CD4-positive, alpha-beta memory T cell (primary cell): ENCODE results near the gene FCGBP. TPM values are rescaled to one million over a fixed set of nuclear protein-coding genes. Genes with fewer than 3 reads are reported as not detected.
"Not testable (repeated sequence)": the region's sequence is repeated elsewhere in the genome, so short reads cannot be mapped to it uniquely, and the experiment has no call there.

ENCODE experiments used
- CTCF ChIA-PET: fragments of 350-600 bp; sonication (Branson Sonifier 250); formaldehyde crosslinking; loops from one replicate; lab custom pipeline; 2021; ENCODE audit warnings: inconsistent platforms; ENCODE audit not compliant: partially characterized antibody; lab: Charles Lee
- POLR2A ChIA-PET: fragments of 350-600 bp; sonication (Branson Sonifier 250); formaldehyde crosslinking; loops from one replicate; lab custom pipeline; 2021; ENCODE audit not compliant: partially characterized antibody; lab: Charles Lee
- DNase-seq, 5 donors: peaks; one replicate each; pipeline versions ENCODE4 v3.0.0 to v3.0.0-alpha.2; 2020 to 2022; ENCODE audit warnings: mixed read lengths in 1 of 5
- H3K27ac ChIP-seq: one replicate; pipeline ENCODE4 v1.7.0; 2013; ENCODE audit warnings: low read depth, low read length
- H3K27me3 ChIP-seq: 2 replicates; pipeline ENCODE4 v1.7.0; 2013; ENCODE audit warnings: mild to moderate bottlenecking, low read length, moderate library complexity; ENCODE audit not compliant: insufficient read depth
- H3K36me3 ChIP-seq: 2 replicates; pipeline ENCODE4 v1.7.0; 2013; ENCODE audit warnings: mild to moderate bottlenecking, low read length, moderate library complexity; ENCODE audit not compliant: insufficient read depth
- H3K4me1 ChIP-seq: 2 replicates; pipeline ENCODE4 v1.7.0; 2013; ENCODE audit warnings: mild to moderate bottlenecking, low read length, moderate library complexity; ENCODE audit not compliant: insufficient read depth
- H3K4me3 ChIP-seq, 2 donors: one replicate each; pipeline ENCODE4 v1.7.0; 2013; ENCODE audit warnings: low read length in 2 of 2, mild to moderate bottlenecking in 1 of 2
- H3K9me3 ChIP-seq, 2 donors: one replicate each; pipeline ENCODE4 v1.7.0; 2013; ENCODE audit warnings: low read length in 2 of 2, control low read depth in 1 of 2; ENCODE audit not compliant: control insufficient read depth in 1 of 2
- H3K27ac Mint-ChIP-seq, 7 donors: one replicate each; pipeline ENCODE4 v1.8.0; 2020 to 2021; ENCODE audit warnings: mixed read lengths in 7 of 7, mild to moderate bottlenecking in 6 of 7, inconsistent platforms in 3 of 7, moderate library complexity in 3 of 7
- H3K27me3 Mint-ChIP-seq, 2 donors: one replicate each; pipeline ENCODE4 v1.8.0; 2020 to 2021; ENCODE audit warnings: mixed read lengths in 2 of 2
- H3K36me3 Mint-ChIP-seq, 2 donors: one replicate each; pipeline ENCODE4 v1.8.0; 2020 to 2021; ENCODE audit warnings: mixed read lengths in 2 of 2, inconsistent platforms in 1 of 2, mild to moderate bottlenecking in 1 of 2
- H3K4me1 Mint-ChIP-seq, 4 donors: one replicate each; pipeline ENCODE4 v1.8.0; 2020 to 2021; ENCODE audit warnings: mixed read lengths in 4 of 4, mild to moderate bottlenecking in 1 of 4
- H3K4me3 Mint-ChIP-seq, 8 donors: one replicate each; pipeline ENCODE4 v1.8.0; 2020 to 2021; ENCODE audit warnings: mixed read lengths in 8 of 8, mild to moderate bottlenecking in 7 of 8, moderate library complexity in 6 of 8, inconsistent platforms in 3 of 8
- H3K9me3 Mint-ChIP-seq, 8 donors: one replicate each; pipeline ENCODE4 v1.8.0; 2020 to 2021; ENCODE audit warnings: mixed read lengths in 8 of 8, mild to moderate bottlenecking in 5 of 8, inconsistent platforms in 3 of 8, moderate library complexity in 1 of 8
- intact Hi-C: fragments of 100-400 bp; cut with micrococcal nuclease; formaldehyde crosslinking; loops from one replicate; pipeline ENCODE4 v1.15.1; 2023
- polyA plus RNA-seq, 2 donors: library from polyadenylated mRNA; unstranded; fragments of 300-500 nt; fragmentation: Illumina TruSeq; gene quantifications; one replicate each; pipeline ENCODE4 v1.2.3, GENCODE V29; 2021
- total RNA-seq, 2 experiments: library from RNA; stranded (reverse); gene quantifications; one replicate each; pipeline ENCODE4 v1.2.3, GENCODE V29; 2021

Gene FCGBP
- total and polyA plus RNA-seq, 4 experiments from 2014 or later, result 0.10 to 79.4 (median 37.5) TPM

DNA sequence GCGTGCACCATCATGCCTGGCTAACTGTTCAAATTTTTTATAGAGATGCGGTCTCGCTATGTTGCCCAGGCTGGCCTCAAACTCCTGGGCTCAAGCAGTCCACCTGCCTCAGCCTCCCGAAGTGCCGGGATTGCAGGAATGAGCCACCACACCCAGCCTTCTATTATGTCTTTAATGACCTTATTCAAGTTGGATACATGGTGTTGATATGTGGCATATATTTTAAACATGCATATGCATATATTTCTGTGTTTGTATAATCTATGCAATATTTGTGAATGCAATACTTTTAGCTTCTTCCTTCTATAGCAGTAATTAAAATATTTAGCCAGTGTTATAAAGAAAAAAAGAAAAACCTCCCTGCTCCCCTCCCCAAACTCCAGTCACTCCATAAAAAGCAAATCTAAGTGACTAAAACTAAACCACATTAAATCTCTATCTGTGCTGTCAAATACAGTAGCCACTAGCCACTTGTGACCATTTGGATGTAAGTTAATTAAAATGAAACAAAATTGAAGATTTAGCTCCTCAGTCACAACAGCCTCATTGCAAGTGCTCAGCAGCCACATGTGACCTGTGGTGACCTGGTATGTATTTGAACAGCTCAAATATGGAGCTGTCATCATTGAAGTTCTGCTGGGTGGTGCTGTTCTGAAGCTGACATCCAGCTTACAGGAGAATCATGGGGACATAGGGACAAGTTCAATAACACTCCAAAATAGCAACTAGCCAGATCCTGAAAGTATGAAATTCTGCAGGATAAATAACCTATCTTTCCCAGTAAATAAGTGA lies 27.4 kb downstream of the FCGBP start:
- H3K27me3 Mint-ChIP-seq, result no peaks in the 10 kb centered on the region

DNA sequence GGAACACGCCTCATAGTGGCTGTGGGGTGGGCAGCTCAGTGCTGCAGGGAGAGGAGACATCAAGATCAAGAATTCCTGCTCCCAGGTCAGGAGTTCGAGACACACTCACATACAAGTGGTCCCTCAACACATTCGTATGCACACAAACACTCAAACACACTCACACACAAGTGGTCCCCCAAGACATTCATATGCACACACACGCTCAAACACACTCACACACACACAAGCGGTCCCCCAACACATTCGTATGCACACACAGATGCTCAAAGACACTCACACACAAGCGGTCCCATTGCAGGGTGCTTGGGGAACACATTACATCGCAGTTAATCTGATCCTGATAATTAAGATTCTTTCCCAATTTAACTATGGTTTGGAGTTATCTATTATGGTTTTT lies 28.2 kb downstream of the FCGBP start:
- Mint-ChIP-seq H3K4me3 (no peak overlapping the region), H3K4me1 (peaks cover 8 to 14% (median 10%) of the 10 kb centered on the region in 4 donors), H3K36me3 (peaks cover 0 to 4% of the 10 kb centered on the region in 2 donors), H3K9me3 (no peaks in the 10 kb centered on the region), H3K27me3 (no peaks in the 10 kb centered on the region), H3K27ac (peak overlapping the region in 3 of 7 donors; percentile 15 to 27 (median 26))
- intact Hi-C loops, result loop anchor here (5.0 kb wide), 1 partner anchor 36 kb away; no protein-coding TSS in a partner anchor
- no peak for DNase-seq
- Histone ChIP-seq H3K4me3 (no peak overlapping the region), H3K4me1 (no peaks in the 10 kb centered on the region), H3K9me3 (no peaks in the 10 kb centered on the region), H3K36me3 (no peaks in the 10 kb centered on the region), H3K27me3 (no peaks in the 10 kb centered on the region), H3K27ac (no peak overlapping the region)
- ChIA-PET POLR2A (no interaction called here), CTCF (interaction anchor here (1.9 kb wide), 1 partner anchor 64 kb away, joined by 28 read pairs; the partner anchor contains the start of gene PSMC4)

More for the DNA sequence above, 27.4 kb downstream of the FCGBP start:
- DNase-seq, result no peak
- no peaks in the 10 kb centered on the region for H3K9me3 Mint-ChIP-seq
- H3K27ac ChIP-seq, result no peak overlapping the region
- H3K4me1 Mint-ChIP-seq, result peaks cover 8 to 14% (median 11%) of the 10 kb centered on the region in 4 donors
- H3K9me3 ChIP-seq, result no peaks in the 10 kb centered on the region
- H3K36me3 ChIP-seq, result no peaks in the 10 kb centered on the region
- CTCF ChIA-PET, result interaction anchor here (1.9 kb wide), 1 partner anchor 63 kb away, joined by 28 read pairs; the partner anchor contains the start of gene PSMC4
- POLR2A ChIA-PET, result interaction anchor here (0.8 to 1.7 kb wide), 2 partner anchors 47 to 64 kb away, joined by 3 to 5 read pairs; partner anchors contain the start of gene PSMC4
- H3K4me1 ChIP-seq, result no peaks in the 10 kb centered on the region
- peak overlapping the region in 4 of 7 donors; percentile 9 to 56 (median 38) for H3K27ac Mint-ChIP-seq
- peaks cover 0 to 4% of the 10 kb centered on the region in 2 donors for H3K36me3 Mint-ChIP-seq
- no peak overlapping the region for H3K4me3 Mint-ChIP-seq
- no peak overlapping the region for H3K4me3 ChIP-seq
- intact Hi-C loops, result loop anchor here (5.0 kb wide), 1 partner anchor 35 kb away; no protein-coding TSS in a partner anchor
- no peaks in the 10 kb centered on the region for H3K27me3 ChIP-seq

- H3K9me3 ChIP-seq, intact Hi-C loops, H3K27ac ChIP-seq, H3K4me3 Mint-ChIP-seq, DNase-seq, H3K4me3 ChIP-seq, H3K36me3 Mint-ChIP-seq, POLR2A ChIA-PET, H3K4me1 ChIP-seq, CTCF ChIA-PET, H3K27me3 Mint-ChIP-seq, H3K27ac Mint-ChIP-seq, H3K36me3 ChIP-seq, H3K27me3 ChIP-seq, H3K9me3 Mint-ChIP-seq: not testable (repeated sequence)
- H3K4me1 Mint-ChIP-seq, result peaks cover 7 to 14% (median 9%) of the 10 kb centered on the region in 4 donors
Measured at GRCh38 chr19:39903486-39904091, 30.8 kb downstream of the FCGBP start.

- H3K36me3 ChIP-seq, H3K27me3 Mint-ChIP-seq, H3K36me3 Mint-ChIP-seq, H3K9me3 ChIP-seq, H3K27ac ChIP-seq, H3K27me3 ChIP-seq, H3K9me3 Mint-ChIP-seq, POLR2A ChIA-PET, CTCF ChIA-PET, DNase-seq, H3K27ac Mint-ChIP-seq, intact Hi-C loops, H3K4me3 Mint-ChIP-seq, H3K4me1 ChIP-seq, H3K4me3 ChIP-seq: not testable (repeated sequence)
- H3K4me1 Mint-ChIP-seq, result peaks cover 4 to 12% (median 7%) of the 10 kb centered on the region in 4 donors
Measured at GRCh38 chr19:39902326-39902725, 32.1 kb downstream of the FCGBP start.

- intact Hi-C loops, H3K36me3 ChIP-seq, H3K4me1 ChIP-seq, DNase-seq, H3K27me3 Mint-ChIP-seq, H3K4me3 Mint-ChIP-seq, CTCF ChIA-PET, H3K4me3 ChIP-seq, H3K9me3 ChIP-seq, H3K9me3 Mint-ChIP-seq, H3K36me3 Mint-ChIP-seq, POLR2A ChIA-PET, H3K27ac ChIP-seq, H3K4me1 Mint-ChIP-seq, H3K27me3 ChIP-seq, H3K27ac Mint-ChIP-seq: not testable (repeated sequence)
Measured at GRCh38 chr19:39901681-39902080, 32.8 kb downstream of the FCGBP start.

DNA sequence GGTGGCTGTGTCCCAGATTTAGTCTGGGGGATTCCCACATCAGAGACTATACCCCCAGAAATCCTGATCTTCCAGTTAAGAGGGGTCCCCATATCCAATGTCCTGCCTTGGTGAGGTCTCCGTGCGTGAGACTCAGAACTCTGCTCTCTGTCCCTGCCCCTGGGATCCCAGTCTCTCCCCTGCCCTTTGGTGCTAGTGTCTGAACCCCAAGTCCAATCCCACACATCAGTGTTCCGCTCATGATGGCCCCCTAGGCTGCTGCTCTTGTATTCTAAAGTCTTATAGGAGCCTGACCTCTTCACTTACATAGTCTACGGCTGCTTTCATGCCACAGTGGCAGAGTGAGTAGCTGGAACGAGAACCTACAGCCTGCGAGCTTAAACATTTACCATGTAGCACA lies 35.6 kb downstream of the FCGBP start:
- H3K27me3 ChIP-seq, H3K4me3 Mint-ChIP-seq, H3K4me1 Mint-ChIP-seq, H3K9me3 Mint-ChIP-seq, H3K36me3 Mint-ChIP-seq, H3K36me3 ChIP-seq, DNase-seq, intact Hi-C loops, H3K9me3 ChIP-seq, POLR2A ChIA-PET, H3K27ac ChIP-seq, H3K4me1 ChIP-seq, H3K27me3 Mint-ChIP-seq, H3K4me3 ChIP-seq: not testable (repeated sequence)
- CTCF ChIA-PET, result interaction anchor here (0.7 kb wide), 1 partner anchor 72 kb away, joined by 5 read pairs; the partner anchor contains the start of gene PSMC4
- peak overlapping the region in 1 of 7 donors; percentile 79 for H3K27ac Mint-ChIP-seq

DNA sequence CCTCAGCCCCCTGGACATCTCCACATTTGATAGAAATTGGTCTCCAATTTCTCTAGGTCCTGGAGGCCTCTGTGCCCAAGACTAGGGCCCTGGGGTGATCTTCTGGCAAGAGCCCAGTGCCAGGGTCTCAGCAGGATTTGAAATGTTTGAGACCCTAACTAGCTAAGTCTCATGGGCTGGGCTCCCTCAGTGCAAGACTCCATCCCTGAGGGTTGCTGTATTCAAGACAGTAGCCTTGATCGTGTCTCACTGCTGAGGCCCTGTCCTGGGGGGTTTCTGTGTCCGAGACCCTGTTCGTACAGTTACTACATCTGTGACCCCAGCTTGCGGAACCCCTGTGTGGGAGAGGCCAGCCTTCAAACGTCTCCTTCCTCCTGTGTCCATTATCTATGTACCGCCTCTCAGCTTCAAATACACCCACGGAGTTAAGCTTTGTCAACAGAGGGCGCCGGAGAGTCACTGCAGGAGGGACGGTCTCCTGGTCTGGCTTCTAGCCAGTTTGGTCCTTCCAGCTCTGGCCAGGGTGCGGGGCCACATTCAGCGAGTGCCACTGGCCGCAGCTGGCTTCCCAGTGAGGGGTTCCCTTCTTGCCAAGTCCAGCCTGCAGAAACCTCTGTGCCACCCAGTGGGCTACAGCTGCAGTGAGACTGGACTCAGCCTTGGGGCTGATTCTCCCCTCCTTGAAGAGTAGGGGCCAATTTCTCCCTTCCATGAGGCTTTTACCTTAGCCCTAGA lies 36.8 kb downstream of the FCGBP start:
- H3K27ac Mint-ChIP-seq, result peak overlapping the region in 1 of 7 donors; percentile 17
- H3K36me3 Mint-ChIP-seq, H3K9me3 Mint-ChIP-seq, H3K4me1 ChIP-seq, H3K4me1 Mint-ChIP-seq, H3K27ac ChIP-seq, H3K9me3 ChIP-seq, H3K27me3 Mint-ChIP-seq, H3K4me3 Mint-ChIP-seq, intact Hi-C loops, H3K4me3 ChIP-seq, H3K27me3 ChIP-seq, H3K36me3 ChIP-seq: not testable (repeated sequence)
- ChIA-PET POLR2A (interaction anchor here (1.3 kb wide), 1 partner anchor 73 kb away, joined by 10 read pairs; the partner anchor contains the start of gene PSMC4), CTCF (interaction anchor here (1.0 to 1.4 kb wide), 2 partner anchors 72 to 107 kb away, joined by 3 to 27 read pairs; partner anchors contain the start of gene PSMC4)
- DNase-seq, result peak in 4 of 5 donors; percentile 45 to 59 (median 50)
